H1 (cell line): ENCODE data around the gene GPR139. TPM values are rescaled to one million over a fixed set of nuclear protein-coding genes. Genes with fewer than 3 reads are reported as not detected.

Experiments
- FOSL1 ChIP-seq: IDR thresholded peaks from 2 replicates; pipeline ENCODE4 v1.6.1; 2011; ENCODE audit warnings: mild to moderate bottlenecking, low read depth, low read length, moderate library complexity; ENCODE audit not compliant: insufficient read depth
- polyA plus RNA-seq, 7 experiments: library from polyadenylated mRNA; depleted of rRNA in 3 of 7; stranded (reverse) in 5 of 7; unstranded in 2 of 7; fragments of >200 nt in 5 of 7; fragments of 200-250 nt in 2 of 7; gene quantifications; 1 replicate in 5 of 7; 2 replicates in 1 of 7; 4 replicates in 1 of 7; pipeline versions ENCODE4 v1.2.1 to v1.2.3, GENCODE V29; 2011 to 2013; ENCODE audit warnings: missing spikeins in 2 of 7, mixed read lengths in 2 of 7
- total RNA-seq: library from RNA; stranded (reverse); fragmentation: NEBNext Ultra II Directional; extraction: Animal tissue kit (Norgen Biotek cat#: 25700); gene quantifications from 2 replicates; pipeline ENCODE4 v1.2.1, GENCODE V29; 2021

Gene GPR139
- total and polyA plus RNA-seq, 2 of the 8 experiments (the other 6 are each of a cell fraction or from before 2014, with no cell fraction given): 0.84 to 2.2 TPM

DNA sequence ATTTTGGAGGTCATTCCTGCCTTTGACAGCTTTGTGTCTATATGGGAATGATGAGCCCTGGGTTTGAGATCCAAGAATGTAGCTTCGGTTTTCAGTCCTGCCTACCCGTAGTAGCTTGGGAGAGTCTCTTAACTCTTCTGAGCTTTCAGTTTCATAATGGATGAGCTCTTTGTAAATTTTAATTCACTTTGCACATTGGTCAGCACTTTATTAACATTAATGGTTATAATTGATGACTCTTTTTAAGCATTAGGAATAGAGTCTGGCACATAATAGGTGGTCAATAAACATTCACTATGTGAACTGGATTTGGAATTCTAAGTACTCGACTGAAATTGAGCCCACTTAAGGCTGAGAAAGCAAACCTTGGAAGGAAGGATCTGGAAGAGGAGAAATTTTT, 17.3 kb downstream of the GPR139 start (continued):
- TF ChIP-seq FOSL1: no peak
